ENCODE data around the gene SLC2A9. TPM values are rescaled to one million over a fixed set of nuclear protein-coding genes. Genes with fewer than 3 reads are reported as not detected.

SLC2A9 gene
- total and polyA plus RNA-seq, 2 experiments from 2014 or later: 6.2 to 7.8 TPM

GRCh38 chr4:9968472-9968871 is 52.8 kb downstream of the SLC2A9 start:
- no peaks in the 10 kb centered on the region for H3K79me2 ChIP-seq
- no peak for DNase-seq (ENCODE audit: low spot score)
- no peak overlapping the region for H3K4me3 ChIP-seq
- TF ChIP-seq CTCF (IDR thresholded peaks at IDR 0.05; ENCODE audit: poor library complexity) (no peak), EZH2 (IDR thresholded peaks at IDR 0.05; ENCODE audit: borderline replicate concordance) (no peak), EZH2phosphoT487 (IDR thresholded peaks at IDR 0.05; ENCODE audit: low read depth, severe bottlenecking, unreplicated experiment) (no peak)
- no peak overlapping the region for H3K27ac ChIP-seq
- no peak overlapping the region for H3K4me2 ChIP-seq
- no peaks in the 10 kb centered on the region for H3K27me3 ChIP-seq
- H3K9me2 ChIP-seq (replicated peaks; ENCODE audit: insufficient read depth): no peaks in the 10 kb centered on the region
- no peaks in the 10 kb centered on the region for H3K9me3 ChIP-seq (ENCODE audit: low read depth)
- H2AFZ ChIP-seq: no peak overlapping the region
- H3K4me1 ChIP-seq (ENCODE audit: insufficient read depth): no peaks in the 10 kb centered on the region
- H4K20me1 ChIP-seq (ENCODE audit: insufficient read depth, poor library complexity, severe bottlenecking): no peaks in the 10 kb centered on the region
- no peaks in the 10 kb centered on the region for H3K36me3 ChIP-seq (replicated peaks; ENCODE audit: insufficient read depth, low read depth)

- Histone ChIP-seq H3K9me3 (ENCODE audit: low read depth) (no peaks in the 10 kb centered on the region), H3K79me2 (no peaks in the 10 kb centered on the region), H3K27me3 (no peaks in the 10 kb centered on the region), H2AFZ (no peak overlapping the region), H3K4me2 (no peak overlapping the region), H3K4me3 (no peak overlapping the region), H4K20me1 (ENCODE audit: insufficient read depth, poor library complexity, severe bottlenecking) (no peaks in the 10 kb centered on the region), H3K36me3 (replicated peaks; ENCODE audit: insufficient read depth, low read depth) (no peaks in the 10 kb centered on the region), H3K4me1 (ENCODE audit: insufficient read depth) (no peaks in the 10 kb centered on the region), H3K9me2 (replicated peaks; ENCODE audit: insufficient read depth) (no peaks in the 10 kb centered on the region), H3K27ac (no peak overlapping the region)
- DNase-seq (ENCODE audit: low spot score): no peak
- 92% methylated on average over 7 of the region's 7 CpGs for WGBS (ENCODE audit: low lambda C conversion rate, missing lambda C conversion rate)
- TF ChIP-seq CTCF (IDR thresholded peaks at IDR 0.05; ENCODE audit: poor library complexity) (no peak), EZH2phosphoT487 (IDR thresholded peaks at IDR 0.05; ENCODE audit: low read depth, severe bottlenecking, unreplicated experiment) (no peak), EZH2 (IDR thresholded peaks at IDR 0.05; ENCODE audit: borderline replicate concordance) (no peak)
Measured at GRCh38 chr4:9964879-9965278, 56.4 kb downstream of the SLC2A9 start.

GRCh38 chr4:9963328-9963727 is 58.0 kb downstream of the SLC2A9 start:
- H3K36me3 ChIP-seq (replicated peaks; ENCODE audit: insufficient read depth, low read depth): no peaks in the 10 kb centered on the region
- no peaks in the 10 kb centered on the region for H3K27me3 ChIP-seq
- no peaks in the 10 kb centered on the region for H4K20me1 ChIP-seq (ENCODE audit: insufficient read depth, poor library complexity, severe bottlenecking)
- no peaks in the 10 kb centered on the region for H3K9me2 ChIP-seq (replicated peaks; ENCODE audit: insufficient read depth)
- H3K9me3 ChIP-seq (ENCODE audit: low read depth): no peaks in the 10 kb centered on the region
- no peaks in the 10 kb centered on the region for H3K4me1 ChIP-seq (ENCODE audit: insufficient read depth)
- no peak overlapping the region for H2AFZ ChIP-seq
- DNase-seq (ENCODE audit: low spot score): no peak
- no peak overlapping the region for H3K4me2 ChIP-seq
- H3K4me3 ChIP-seq: no peak overlapping the region
- H3K79me2 ChIP-seq: no peaks in the 10 kb centered on the region
- H3K27ac ChIP-seq: no peak overlapping the region
- TF ChIP-seq EZH2 (IDR thresholded peaks at IDR 0.05; ENCODE audit: borderline replicate concordance) (no peak), CTCF (IDR thresholded peaks at IDR 0.05; ENCODE audit: poor library complexity) (no peak), EZH2phosphoT487 (IDR thresholded peaks at IDR 0.05; ENCODE audit: low read depth, severe bottlenecking, unreplicated experiment) (no peak)
- 95% methylated on average over 5 of the region's 5 CpGs for WGBS (ENCODE audit: low lambda C conversion rate, missing lambda C conversion rate)

All from hepatocyte (in vitro differentiated cells).